ENCODE measurements around the gene SLC7A8. TPM values are rescaled to one million over a fixed set of nuclear protein-coding genes. Genes with fewer than 3 reads are reported as not detected.

SLC7A8 gene
- total and polyA plus RNA-seq, 2 donors (not counting 1 experiment from before 2014, with no cell fraction given) = 0.25 to 1.1 TPM

GRCh38 chr14:23118506-23119362, 64.7 kb downstream of the SLC7A8 start, which contains the start of gene CEBPE:
TSS of gene CEBPE (minus strand) at chr14:23119255. CDS start at chr14:23119091, 164 bp downstream.
- H3K27ac Mint-ChIP-seq = peak within 1 kb of the TSS; percentile 89
- peaks cover 0 to 3% (median 0%) of the 10 kb centered on the region in 3 donors for H3K9me3 ChIP-seq (ENCODE audit: control extremely low read depth in 1 of 3, control insufficient read depth in 2 of 3, insufficient read depth in 1 of 3, low read length in 2 of 3)
- DNase-seq = no peak
- no peaks in the 10 kb centered on the region for H4K20me1 ChIP-seq (ENCODE audit: control insufficient read depth, insufficient read depth, low read length, poor library complexity, severe bottlenecking)
- ATAC-seq (ENCODE audit: low read depth) = no peak
- 87% methylated on average over 26 of the region's 32 CpGs for WGBS (ENCODE audit: insufficient coverage)
- H3K4me2 ChIP-seq (replicated peaks; ENCODE audit: low read depth, low read length, poor library complexity, severe bottlenecking) = peak within 1 kb of the TSS; percentile 77
- intact Hi-C loops (cut with micrococcal nuclease) = no loop called here
- TF ChIP-seq EZH2 (IDR thresholded peaks at IDR 0.05; ENCODE audit: borderline replicate concordance, insufficient read depth, low read depth, low read length, poor library complexity, severe bottlenecking) (no peak), CTCF (IDR thresholded peaks at IDR 0.05) (no peak)
- peaks cover 34% of the 10 kb centered on the region for H3K4me1 Mint-ChIP-seq
- peaks cover 32 to 35% of the 10 kb centered on the region in 2 donors for H3K4me1 ChIP-seq (ENCODE audit: control insufficient read depth in 2 of 2, insufficient read depth in 2 of 2, low read length in 2 of 2)
- no peaks in the 10 kb centered on the region for H3K79me2 ChIP-seq (ENCODE audit: control insufficient read depth, insufficient read depth, low read length)
- POLR2A ChIA-PET = interaction anchor here (0.9 kb wide), 1 partner anchor 65 kb away, joined by 3 read pairs; the partner anchor contains the start of gene SLC7A8
- H3K9ac ChIP-seq (ENCODE audit: low read length) = peak within 1 kb of the TSS; percentile 27
- H3K4me3 ChIP-seq (ENCODE audit: control extremely low read depth in 1 of 5, extremely low read depth in 1 of 5, insufficient read depth in 1 of 5, low read depth in 2 of 5, low read length in 4 of 5) = peak within 1 kb of the TSS in 3 of 5 experiments; percentile 19 to 24 (median 24)
- peak within 1 kb of the TSS; percentile 72 to 88 for H3K27ac ChIP-seq (ENCODE audit: low read length in 2 of 2)
- H3K27me3 Mint-ChIP-seq = peaks cover 19% of the 10 kb centered on the region
- CTCF ChIA-PET = interaction anchor here (0.8 to 9.6 kb wide), 7 partner anchors 9 to 261 kb away, joined by 3 to 249 read pairs (median 15); partner anchors contain the start of gene SLC7A8
- peak within 1 kb of the TSS; percentile 79 for H2AFZ ChIP-seq (ENCODE audit: insufficient read depth, low read depth, low read length, poor library complexity, severe bottlenecking)
- no peaks in the 10 kb centered on the region for H3K36me3 ChIP-seq (replicated peaks in 1 of 2; ENCODE audit: control extremely low read depth in 1 of 2, control insufficient read depth in 1 of 2, extremely low read depth in 1 of 2, insufficient read depth in 2 of 2, low read length in 1 of 2)
- H3K4me3 Mint-ChIP-seq = peak within 1 kb of the TSS; percentile 79
- peaks cover 0 to 12% (median 0%) of the 10 kb centered on the region in 4 experiments for H3K27me3 ChIP-seq (replicated peaks in 1 of 4; ENCODE audit: control extremely low read depth in 1 of 4, control insufficient read depth in 3 of 4, insufficient read depth in 4 of 4, low read length in 3 of 4)
- H3K9me3 Mint-ChIP-seq (ENCODE audit: insufficient read depth) = no peaks in the 10 kb centered on the region

Data from B cell (primary cell).